ENCODE measurements around the gene VPREB1. TPM values are rescaled to one million over a fixed set of nuclear protein-coding genes. Genes with fewer than 3 reads are reported as not detected.
"Not testable (repeated sequence)": the region's sequence is repeated elsewhere in the genome, so short reads cannot be mapped to it uniquely, and the experiment has no call there.

Gene VPREB1
- total RNA-seq, 1 donor from 2014 or later = not detected

- Mint-ChIP-seq H3K4me1 (ENCODE audit: low read depth, unreplicated experiment) (no peaks in the 10 kb centered on the region), H3K27ac (ENCODE audit: unreplicated experiment) (no peak overlapping the region), H3K9me3 (ENCODE audit: unreplicated experiment) (no peaks in the 10 kb centered on the region), H3K4me3 (ENCODE audit: unreplicated experiment) (no peak overlapping the region), H3K27me3 (ENCODE audit: low read depth, unreplicated experiment) (peaks cover 61% of the 10 kb centered on the region), H3K36me3 (ENCODE audit: low read depth, unreplicated experiment) (no peaks in the 10 kb centered on the region)
- no peak overlapping the region for H3K9ac ChIP-seq (ENCODE audit: low read length)
- H3K4me2 ChIP-seq (ENCODE audit: low read length) = no peak overlapping the region
- H3K4me3 ChIP-seq (ENCODE audit: insufficient read depth, low read depth, low read length) = no peak overlapping the region
- no peak overlapping the region for H3K27ac ChIP-seq (ENCODE audit: low read depth, low read length)
- no peak for TF ChIP-seq EZH2 (IDR thresholded peaks at IDR 0.05; ENCODE audit: insufficient read depth, low read length)
- TF ChIP-seq CTCF (IDR thresholded peaks at IDR 0.05; ENCODE audit: insufficient read depth, low read depth, low read length) = no peak
- no peaks in the 10 kb centered on the region for H3K79me2 ChIP-seq (ENCODE audit: insufficient read depth, low read length)
- H3K27me3 ChIP-seq (ENCODE audit: insufficient read depth, low read length) = peaks cover 5% of the 10 kb centered on the region
- no peaks in the 10 kb centered on the region for H3K4me1 ChIP-seq (ENCODE audit: insufficient read depth, low read length)
- no peaks in the 10 kb centered on the region for H3K9me3 ChIP-seq (ENCODE audit: insufficient read depth, low read depth, low read length)
- no peaks in the 10 kb centered on the region for H4K20me1 ChIP-seq (ENCODE audit: insufficient read depth, low read length)
- DNase-seq (ENCODE audit: low read depth) (no peak), FAIRE-seq (no peak)
- no peak overlapping the region for H2AFZ ChIP-seq (ENCODE audit: low read depth, low read length)
- H3K36me3 ChIP-seq (ENCODE audit: insufficient read depth, low read length) = no peaks in the 10 kb centered on the region
These were observed 4.3 kb downstream of the VPREB1 start for GRCh38 chr22:22248878-22249277.

GRCh38 chr22:22250651-22251050, 6.1 kb downstream of the VPREB1 start:
- not testable (repeated sequence) for H3K36me3 ChIP-seq (ENCODE audit: insufficient read depth, low read length); H3K36me3 Mint-ChIP-seq (ENCODE audit: low read depth, unreplicated experiment); H3K4me3 Mint-ChIP-seq (ENCODE audit: unreplicated experiment); FAIRE-seq; H2AFZ ChIP-seq (ENCODE audit: low read depth, low read length); H3K4me2 ChIP-seq (ENCODE audit: low read length); H3K79me2 ChIP-seq (ENCODE audit: insufficient read depth, low read length); H3K9ac ChIP-seq (ENCODE audit: low read length); H3K27ac ChIP-seq (ENCODE audit: low read depth, low read length); H3K9me3 Mint-ChIP-seq (ENCODE audit: unreplicated experiment); H4K20me1 ChIP-seq (ENCODE audit: insufficient read depth, low read length); H3K27me3 ChIP-seq (ENCODE audit: insufficient read depth, low read length); H3K27ac Mint-ChIP-seq (ENCODE audit: unreplicated experiment); H3K4me1 ChIP-seq (ENCODE audit: insufficient read depth, low read length); H3K4me3 ChIP-seq (ENCODE audit: insufficient read depth, low read depth, low read length); DNase-seq (ENCODE audit: low read depth); H3K9me3 ChIP-seq (ENCODE audit: insufficient read depth, low read depth, low read length); H3K4me1 Mint-ChIP-seq (ENCODE audit: low read depth, unreplicated experiment)
- peaks cover 53% of the 10 kb centered on the region for H3K27me3 Mint-ChIP-seq (ENCODE audit: low read depth, unreplicated experiment)

- H3K27me3 Mint-ChIP-seq (ENCODE audit: low read depth, unreplicated experiment) = peaks cover 29% of the 10 kb centered on the region
- FAIRE-seq = not testable (repeated sequence)
These were observed 11.5 kb downstream of the VPREB1 start for GRCh38 chr22:22256133-22256532.

GRCh38 chr22:22258597-22259415, 14.2 kb downstream of the VPREB1 start:
- not testable (repeated sequence) for H3K4me2 ChIP-seq (ENCODE audit: low read length); H3K27ac Mint-ChIP-seq (ENCODE audit: unreplicated experiment); H3K4me1 Mint-ChIP-seq (ENCODE audit: low read depth, unreplicated experiment); H3K4me1 ChIP-seq (ENCODE audit: insufficient read depth, low read length); H4K20me1 ChIP-seq (ENCODE audit: insufficient read depth, low read length); H3K9me3 Mint-ChIP-seq (ENCODE audit: unreplicated experiment); H3K9me3 ChIP-seq (ENCODE audit: insufficient read depth, low read depth, low read length); H3K36me3 ChIP-seq (ENCODE audit: insufficient read depth, low read length); H3K4me3 Mint-ChIP-seq (ENCODE audit: unreplicated experiment); H3K27me3 ChIP-seq (ENCODE audit: insufficient read depth, low read length); H3K9ac ChIP-seq (ENCODE audit: low read length); H3K27ac ChIP-seq (ENCODE audit: low read depth, low read length); H3K79me2 ChIP-seq (ENCODE audit: insufficient read depth, low read length); H3K4me3 ChIP-seq (ENCODE audit: insufficient read depth, low read depth, low read length); H3K36me3 Mint-ChIP-seq (ENCODE audit: low read depth, unreplicated experiment); H2AFZ ChIP-seq (ENCODE audit: low read depth, low read length); FAIRE-seq; DNase-seq (ENCODE audit: low read depth)
- H3K27me3 Mint-ChIP-seq (ENCODE audit: low read depth, unreplicated experiment) = peaks cover 29% of the 10 kb centered on the region

More at GRCh38 chr22:22256133-22256532, 11.5 kb downstream of the VPREB1 start:
- H3K9me3 Mint-ChIP-seq (ENCODE audit: unreplicated experiment); H3K4me3 Mint-ChIP-seq (ENCODE audit: unreplicated experiment); H3K4me3 ChIP-seq (ENCODE audit: insufficient read depth, low read depth, low read length); H4K20me1 ChIP-seq (ENCODE audit: insufficient read depth, low read length); H3K27ac ChIP-seq (ENCODE audit: low read depth, low read length); H3K27me3 ChIP-seq (ENCODE audit: insufficient read depth, low read length); H3K27ac Mint-ChIP-seq (ENCODE audit: unreplicated experiment); H3K9ac ChIP-seq (ENCODE audit: low read length); H3K4me2 ChIP-seq (ENCODE audit: low read length); H3K36me3 Mint-ChIP-seq (ENCODE audit: low read depth, unreplicated experiment); H2AFZ ChIP-seq (ENCODE audit: low read depth, low read length); H3K9me3 ChIP-seq (ENCODE audit: insufficient read depth, low read depth, low read length); H3K79me2 ChIP-seq (ENCODE audit: insufficient read depth, low read length); H3K4me1 ChIP-seq (ENCODE audit: insufficient read depth, low read length); DNase-seq (ENCODE audit: low read depth); H3K36me3 ChIP-seq (ENCODE audit: insufficient read depth, low read length); H3K4me1 Mint-ChIP-seq (ENCODE audit: low read depth, unreplicated experiment): not testable (repeated sequence)

GRCh38 chr22:22260169-22260568, 15.6 kb downstream of the VPREB1 start:
- not testable (repeated sequence) for H3K4me3 Mint-ChIP-seq (ENCODE audit: unreplicated experiment); FAIRE-seq; H3K27ac Mint-ChIP-seq (ENCODE audit: unreplicated experiment); H3K4me1 ChIP-seq (ENCODE audit: insufficient read depth, low read length); H3K36me3 Mint-ChIP-seq (ENCODE audit: low read depth, unreplicated experiment); H3K27me3 ChIP-seq (ENCODE audit: insufficient read depth, low read length); H3K4me1 Mint-ChIP-seq (ENCODE audit: low read depth, unreplicated experiment); H3K79me2 ChIP-seq (ENCODE audit: insufficient read depth, low read length); H3K9ac ChIP-seq (ENCODE audit: low read length); H3K9me3 Mint-ChIP-seq (ENCODE audit: unreplicated experiment); H3K4me3 ChIP-seq (ENCODE audit: insufficient read depth, low read depth, low read length); H4K20me1 ChIP-seq (ENCODE audit: insufficient read depth, low read length); H2AFZ ChIP-seq (ENCODE audit: low read depth, low read length); H3K36me3 ChIP-seq (ENCODE audit: insufficient read depth, low read length); H3K4me2 ChIP-seq (ENCODE audit: low read length); H3K9me3 ChIP-seq (ENCODE audit: insufficient read depth, low read depth, low read length); H3K27ac ChIP-seq (ENCODE audit: low read depth, low read length); DNase-seq (ENCODE audit: low read depth)
- H3K27me3 Mint-ChIP-seq (ENCODE audit: low read depth, unreplicated experiment) = peaks cover 28% of the 10 kb centered on the region
